HL-60/S4 (cell line): ENCODE measurements around the gene MAP4.
"Not testable (repeated sequence)": the region's sequence is repeated elsewhere in the genome, so short reads cannot be mapped to it uniquely, and the experiment has no call there.

Experiments
- in situ Hi-C: fragments of 300-500 bp; cut with MboI; formaldehyde crosslinking; loops from 2 replicates; pipeline ENCODE4 v1.14.3; 2022; ENCODE audit warnings: low sequenced_read_pairs

MAP4 gene

DNA sequence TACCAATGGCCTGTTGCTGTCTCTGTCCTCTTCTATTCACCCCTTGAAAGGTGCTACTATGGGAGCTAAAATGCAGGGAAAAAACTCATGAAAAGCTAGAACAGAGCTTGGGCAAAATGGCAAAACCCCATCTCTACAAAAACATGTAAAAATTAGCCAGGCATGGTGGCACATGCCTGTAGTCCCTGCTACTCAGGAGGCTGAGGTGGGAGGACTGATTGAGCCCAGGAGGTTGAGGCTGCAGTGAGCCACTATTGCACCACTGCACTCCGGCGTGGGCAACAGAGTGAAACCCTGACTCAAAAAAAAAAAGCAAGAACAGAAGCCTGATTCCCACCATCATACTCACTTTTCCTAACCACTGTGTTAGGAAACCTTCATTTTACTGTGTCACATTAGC is 1.9 kb downstream of the MAP4 start:
- in situ Hi-C loops: no loop called here

DNA sequence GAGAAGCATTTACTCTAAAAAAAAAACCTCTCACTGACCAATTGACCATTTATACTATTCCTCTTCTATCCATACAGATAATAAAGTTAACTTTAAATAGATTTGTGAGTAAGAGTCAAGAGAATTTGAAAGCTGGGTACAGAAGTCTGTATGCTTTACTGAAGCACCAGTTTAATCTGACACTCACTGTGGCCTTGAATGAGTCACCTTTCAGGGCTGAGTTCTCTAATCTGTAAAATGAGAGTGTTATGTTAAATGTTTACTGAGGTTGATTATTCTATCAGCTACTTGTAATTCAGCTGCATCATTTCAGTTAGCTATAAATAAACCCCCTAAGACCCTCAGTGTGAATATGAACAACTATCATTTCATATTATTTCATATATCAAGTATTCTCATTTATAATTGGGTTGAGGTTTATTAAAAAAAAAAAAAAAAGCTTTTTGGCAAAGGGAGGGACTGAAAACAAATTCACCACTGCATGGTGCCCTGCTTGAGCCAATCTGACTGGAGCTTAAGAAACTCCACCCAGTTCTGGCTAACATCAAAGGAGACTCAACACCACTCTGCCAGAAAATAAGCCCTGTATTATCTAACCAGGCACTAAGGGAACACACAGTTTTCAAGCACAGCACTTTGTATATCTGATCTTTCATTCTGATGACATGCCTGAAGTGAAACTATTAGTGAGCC is 2.8 kb downstream of the MAP4 start:
- in situ Hi-C loops: no loop called here

DNA sequence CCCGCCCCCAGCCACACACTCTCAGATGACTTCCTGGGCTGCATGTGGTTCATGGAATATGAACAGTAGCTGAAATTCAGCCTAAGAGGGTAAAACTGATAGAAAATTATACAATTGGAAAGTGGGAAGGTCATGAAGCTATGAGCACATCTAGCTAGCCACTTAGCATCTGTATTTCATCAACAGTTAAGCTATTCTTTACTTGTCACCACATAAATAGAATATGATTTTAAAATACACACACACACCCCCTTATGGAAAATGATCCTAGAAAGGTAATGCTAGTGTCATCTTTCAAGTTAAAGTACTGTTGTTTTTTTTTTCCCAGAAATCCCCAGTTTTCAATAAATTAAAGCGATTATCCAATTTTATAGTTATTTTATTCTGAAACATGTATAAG is 3.6 kb downstream of the MAP4 start:
- in situ Hi-C loops: no loop called here

DNA sequence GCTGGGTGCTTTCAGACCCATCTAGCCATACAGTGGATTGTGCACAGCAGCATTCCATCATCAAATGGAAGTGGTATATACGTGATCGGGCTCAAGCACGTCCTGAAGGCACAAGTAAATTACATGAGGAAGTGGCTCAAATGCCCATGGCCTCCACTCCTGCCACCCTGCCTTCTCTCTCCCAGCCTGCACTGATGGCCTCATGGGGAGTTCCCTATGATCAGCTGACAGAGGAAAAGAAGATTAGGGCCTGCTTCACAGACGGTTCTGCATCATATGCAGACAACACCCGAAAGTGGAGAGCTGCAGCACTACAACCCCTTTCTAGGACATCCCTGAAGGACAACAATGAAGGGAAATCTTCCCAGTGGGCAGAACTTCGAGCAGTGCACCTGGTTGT is 8.2 kb downstream of the MAP4 start:
- in situ Hi-C loops: not testable (repeated sequence)

DNA sequence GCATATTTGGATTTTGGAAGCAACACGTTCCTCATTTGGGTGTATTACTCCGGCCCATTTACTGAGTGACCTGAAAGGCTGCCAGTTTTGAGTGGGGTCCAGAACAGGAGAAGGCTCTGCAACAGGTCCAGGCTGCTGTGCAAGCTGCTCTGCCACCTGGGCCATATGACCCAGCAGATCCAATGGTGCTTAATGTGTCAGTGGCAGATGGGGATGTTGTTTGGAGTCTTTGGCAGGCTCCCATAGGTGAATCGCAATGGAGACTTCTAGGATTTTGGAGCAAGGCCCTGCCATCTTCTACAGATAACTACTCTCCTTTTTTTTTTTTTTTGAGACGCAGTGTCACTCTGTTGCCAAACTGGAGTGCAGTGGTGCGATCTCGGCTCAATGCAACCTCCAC is 8.9 kb downstream of the MAP4 start:
- in situ Hi-C loops: not testable (repeated sequence)

DNA sequence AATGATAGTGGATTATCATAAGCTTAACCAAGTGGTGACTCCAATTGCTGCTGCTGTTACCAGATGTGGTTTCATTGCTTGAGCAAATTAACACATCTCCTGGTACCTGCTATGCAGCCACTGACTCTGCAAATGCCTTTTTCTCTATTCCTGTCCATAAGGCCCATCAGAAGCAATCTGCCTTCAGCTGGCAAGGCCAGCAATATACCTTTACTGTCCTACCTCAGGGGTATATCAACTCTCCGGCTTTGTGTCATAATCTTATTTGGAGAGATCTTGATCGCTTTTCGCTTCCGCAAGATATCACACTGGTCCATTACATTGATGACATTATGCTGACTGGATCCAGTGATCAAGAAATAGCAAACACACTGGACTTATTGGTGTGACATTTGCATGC is 9.4 kb downstream of the MAP4 start:
- in situ Hi-C loops: not testable (repeated sequence)

DNA sequence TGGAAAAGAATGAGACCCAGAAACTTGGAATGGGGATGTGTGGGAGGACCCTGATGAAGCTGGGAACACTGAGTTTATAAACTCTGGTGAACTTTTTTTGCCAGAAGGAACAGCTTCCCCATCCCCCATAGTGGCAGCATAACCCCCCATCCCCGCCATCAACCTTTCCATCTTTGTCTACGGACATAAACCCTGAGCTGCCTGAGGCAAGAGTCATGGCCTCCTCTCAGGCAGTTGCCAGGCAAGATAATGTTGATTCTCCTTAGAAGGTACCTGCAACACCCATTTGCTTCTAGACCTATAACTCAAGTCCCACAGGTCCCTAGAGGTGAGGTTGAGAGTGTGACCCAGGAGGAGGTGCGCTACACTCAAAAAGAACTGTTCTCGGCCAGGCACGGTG is 11.5 kb downstream of the MAP4 start:
- in situ Hi-C loops: no loop called here

DNA sequence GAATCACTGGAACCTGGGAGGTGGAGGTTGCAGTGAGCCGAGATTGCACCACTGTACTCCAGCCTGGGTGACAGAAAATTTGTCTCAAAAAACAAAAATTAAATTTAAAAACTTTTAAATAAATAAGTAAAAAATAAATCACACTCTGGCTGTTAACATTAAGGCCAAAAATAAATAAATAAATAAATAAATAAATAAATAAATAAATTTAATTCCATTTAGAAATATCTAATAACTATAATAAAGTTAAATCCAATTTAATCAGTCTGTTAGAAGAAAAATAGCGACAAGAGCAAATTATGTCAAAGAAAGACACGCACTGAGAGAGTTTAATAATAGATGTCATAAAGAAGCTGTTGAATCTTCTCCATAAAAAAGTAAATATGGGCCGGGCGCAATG is 13.4 kb downstream of the MAP4 start:
- in situ Hi-C loops: no loop called here

DNA sequence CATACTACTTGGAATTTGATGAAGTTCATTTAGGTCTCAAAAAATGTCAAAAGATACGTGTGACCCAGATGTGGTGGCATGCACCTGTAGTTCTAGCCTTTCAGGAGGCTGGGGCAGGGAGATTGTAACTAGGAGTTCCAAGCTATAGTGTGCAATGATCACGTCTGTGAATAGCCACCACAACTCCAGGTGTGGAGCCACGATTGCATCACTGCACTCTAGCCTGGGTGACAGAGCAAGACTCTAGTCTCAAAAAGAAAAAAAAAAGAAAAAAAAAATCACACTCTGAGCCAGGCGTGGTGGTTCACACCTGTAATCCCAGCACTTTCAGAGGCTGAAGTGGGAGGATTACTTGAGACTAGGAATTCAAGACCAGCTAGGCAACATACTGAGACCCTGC is 14.2 kb downstream of the MAP4 start:
- in situ Hi-C loops: no loop called here

DNA sequence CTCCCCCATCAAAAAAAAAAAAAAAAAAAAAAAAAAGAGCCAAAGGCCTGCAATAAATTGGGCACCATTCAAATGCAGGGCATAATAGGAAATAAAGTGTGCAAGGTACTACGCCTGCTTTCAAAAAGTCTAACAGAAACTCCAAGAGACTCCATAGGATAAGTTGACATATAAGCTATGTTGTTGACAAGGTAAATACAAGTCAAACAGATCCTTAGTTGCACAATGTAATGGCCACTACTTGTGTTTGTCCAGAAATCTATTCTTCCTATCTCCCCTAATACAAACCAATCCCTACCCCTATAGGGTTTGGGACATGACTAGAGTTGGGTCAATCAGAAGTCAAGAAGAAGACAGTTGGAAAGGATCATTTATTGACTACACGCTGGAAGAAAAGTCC is 16.0 kb downstream of the MAP4 start:
- in situ Hi-C loops: no loop called here

DNA sequence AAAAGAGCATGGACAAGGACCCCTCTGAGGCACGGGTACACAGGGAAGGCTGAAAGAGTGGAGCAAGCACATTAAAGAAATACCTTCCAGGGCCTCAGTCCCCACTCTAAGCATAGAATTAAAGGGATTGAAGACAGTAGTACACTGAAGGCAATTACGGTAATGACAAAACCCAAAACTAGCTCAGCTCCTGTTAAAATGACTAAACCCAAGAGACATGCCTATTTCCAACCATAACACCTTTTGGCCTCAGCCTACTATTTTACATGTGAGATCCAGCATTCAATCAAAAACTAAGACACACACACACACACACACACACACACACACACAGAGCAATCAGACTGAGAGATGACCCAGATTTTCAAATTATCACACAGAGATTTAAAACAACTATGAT is 19.8 kb downstream of the MAP4 start:
- in situ Hi-C loops: no loop called here

DNA sequence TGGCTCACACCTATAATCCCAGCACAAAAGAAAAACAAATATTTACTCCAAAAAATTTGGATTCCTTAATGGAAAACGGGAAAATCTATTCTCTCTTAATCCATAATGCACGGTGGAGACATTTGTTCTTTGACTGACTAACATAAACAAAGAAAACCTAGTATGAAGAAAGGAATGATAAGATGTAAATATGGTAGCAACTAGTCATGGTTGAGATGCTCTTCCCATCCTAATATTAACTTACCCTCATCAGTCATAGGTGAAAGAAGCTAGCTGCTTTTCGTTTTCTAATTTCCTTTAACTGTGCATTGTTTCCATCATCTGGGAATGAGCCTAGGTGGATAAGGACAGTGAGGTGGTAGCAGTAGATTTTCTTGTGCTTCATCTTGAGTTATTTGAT is 22.0 kb downstream of the MAP4 start:
- in situ Hi-C loops: no loop called here

DNA sequence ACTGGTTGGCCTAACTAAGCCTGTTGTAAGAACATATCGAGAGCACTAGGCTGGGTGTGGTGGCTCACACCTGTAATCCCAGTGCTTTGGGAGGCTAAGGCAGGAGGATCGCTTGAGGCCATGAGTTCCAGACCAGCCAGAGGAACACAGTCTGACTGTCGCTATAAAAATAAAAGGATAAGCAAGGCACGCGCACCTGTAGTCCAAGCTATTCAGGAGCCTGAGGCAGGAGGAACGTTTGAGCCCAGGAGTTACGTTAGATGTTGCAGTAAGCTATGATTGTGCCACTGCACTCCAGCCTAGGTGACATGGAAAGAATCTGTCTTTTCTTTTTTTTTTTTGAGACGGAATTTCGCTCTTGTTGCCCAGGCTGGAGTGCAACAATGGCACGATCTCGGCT is 24.9 kb downstream of the MAP4 start:
- in situ Hi-C loops: no loop called here

DNA sequence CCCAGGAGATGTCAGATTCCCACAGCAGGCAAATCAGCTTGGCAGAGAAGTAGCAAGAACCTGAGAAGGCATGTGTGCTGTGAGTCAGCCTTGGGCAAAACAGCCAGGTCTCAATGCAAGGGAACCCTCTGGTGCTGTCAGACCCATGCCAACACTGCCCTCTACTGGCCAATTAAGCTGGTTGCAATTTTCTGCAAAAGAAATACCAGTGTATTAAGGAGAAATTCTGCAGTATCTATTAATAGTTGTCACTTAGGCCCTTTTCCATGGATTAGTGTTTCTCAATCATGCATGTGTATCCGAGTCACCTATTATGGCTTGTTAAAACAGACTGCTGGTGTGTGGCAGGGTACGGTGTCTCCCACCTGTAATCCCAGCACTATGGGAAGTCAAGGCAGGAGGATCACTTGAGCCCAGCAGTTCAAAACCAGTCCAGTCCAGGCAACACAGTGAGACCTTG is 26.2 kb downstream of the MAP4 start:
- in situ Hi-C loops: no loop called here

DNA sequence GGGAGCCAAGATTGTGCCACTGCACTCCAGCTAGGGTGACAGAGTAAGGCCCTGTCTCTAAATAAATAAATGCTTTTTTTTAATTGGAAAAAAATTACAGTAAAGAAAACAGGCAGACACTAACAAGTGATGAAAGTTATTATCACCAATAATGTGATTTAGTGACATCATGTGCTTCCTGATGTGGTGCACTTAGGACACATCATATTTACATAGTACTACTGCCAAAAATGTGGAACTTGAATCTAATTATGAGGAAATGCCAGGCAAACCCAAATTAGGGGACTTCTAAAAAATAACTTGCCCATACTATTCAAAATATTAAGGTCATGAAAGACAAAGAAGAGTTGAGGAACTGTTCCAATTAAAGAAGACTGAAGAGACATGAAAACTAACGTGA is 30.8 kb downstream of the MAP4 start:
- in situ Hi-C loops: no loop called here

DNA sequence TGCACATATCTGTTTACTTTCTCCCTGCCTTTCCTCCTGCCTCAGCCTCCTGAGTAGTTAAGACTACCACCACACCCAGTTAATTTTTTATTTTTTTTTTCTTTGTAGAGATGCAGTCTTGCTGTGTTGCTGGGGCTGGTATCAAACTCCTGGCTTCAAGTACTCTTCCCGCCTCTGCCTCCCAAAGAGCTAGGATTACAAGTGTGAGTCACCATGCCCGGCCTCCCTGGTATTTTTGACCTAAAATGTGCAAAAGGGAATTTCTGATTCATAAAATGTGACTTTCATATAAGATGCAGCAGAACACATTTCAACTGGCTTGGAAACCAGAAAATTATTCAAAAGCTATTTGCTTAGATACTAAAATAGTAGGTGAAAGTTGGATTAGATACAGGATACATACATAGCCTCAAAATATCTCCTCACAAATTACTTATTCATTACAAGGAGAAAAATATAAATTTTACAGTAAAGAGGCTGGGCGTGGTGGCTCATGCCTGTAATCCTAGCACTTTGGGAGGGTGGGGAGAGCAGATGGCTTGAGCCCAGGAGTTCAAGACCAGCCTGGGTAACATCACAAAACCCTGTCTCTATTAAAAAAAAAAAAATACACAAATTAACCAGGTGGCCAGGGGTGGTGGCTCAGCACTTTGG is 32.0 kb downstream of the MAP4 start:
- in situ Hi-C loops: no loop called here

DNA sequence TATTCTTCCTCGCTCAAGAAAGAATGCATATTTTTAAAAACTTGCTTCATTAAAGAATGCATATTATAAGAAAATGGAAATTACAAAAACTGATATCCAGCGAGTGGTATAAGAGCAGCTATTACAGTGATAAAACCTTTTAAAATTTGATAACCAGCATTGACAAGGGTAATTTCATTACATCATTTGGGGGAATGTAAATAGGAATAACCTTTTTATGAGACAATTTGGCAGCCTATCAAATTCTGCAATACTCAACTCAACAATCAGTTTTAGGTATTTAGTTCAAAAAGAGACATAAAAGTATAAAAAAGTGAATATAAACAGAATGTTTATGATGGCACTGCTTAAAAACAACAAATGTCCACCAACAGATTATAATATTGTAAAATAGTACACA is 35.4 kb downstream of the MAP4 start:
- in situ Hi-C loops: no loop called here

DNA sequence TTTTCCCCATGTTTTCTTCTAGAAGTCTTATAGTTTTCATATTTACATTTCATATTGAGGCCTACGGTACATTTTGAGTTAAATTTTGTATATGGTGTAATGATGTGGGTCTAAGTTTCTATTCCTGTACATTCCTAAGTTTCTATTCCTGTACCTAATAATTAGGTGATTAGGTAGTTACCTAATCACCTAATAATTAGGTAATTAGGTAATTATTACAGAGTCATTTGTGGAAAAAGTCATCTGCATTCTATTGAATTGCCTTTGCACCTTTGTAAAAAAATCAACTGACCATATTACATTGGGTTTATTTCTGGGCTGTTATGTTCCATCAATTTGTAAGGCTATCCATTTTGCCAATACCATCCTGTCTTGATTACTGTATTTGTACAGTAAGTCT is 37.1 kb downstream of the MAP4 start:
- in situ Hi-C loops: no loop called here

DNA sequence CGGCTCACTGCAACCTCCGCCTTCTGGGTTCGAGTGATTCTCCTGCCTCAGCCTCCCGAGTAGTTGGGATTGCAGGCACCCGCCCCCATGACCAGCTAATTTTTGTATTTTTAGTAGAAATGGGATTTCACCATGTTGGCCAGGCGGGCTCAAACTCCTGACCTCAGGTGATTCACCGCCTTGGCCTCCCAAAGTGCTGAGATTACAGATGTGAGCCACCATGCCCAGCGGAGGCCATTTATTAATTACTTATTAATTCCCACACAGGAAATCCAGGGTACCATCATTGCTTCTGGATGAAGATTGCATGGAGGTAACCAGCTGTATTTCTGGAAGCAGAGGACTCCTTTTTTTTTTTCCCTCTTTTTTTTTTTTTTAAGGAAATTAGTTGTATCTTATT is 37.8 kb downstream of the MAP4 start:
- in situ Hi-C loops: no loop called here

DNA sequence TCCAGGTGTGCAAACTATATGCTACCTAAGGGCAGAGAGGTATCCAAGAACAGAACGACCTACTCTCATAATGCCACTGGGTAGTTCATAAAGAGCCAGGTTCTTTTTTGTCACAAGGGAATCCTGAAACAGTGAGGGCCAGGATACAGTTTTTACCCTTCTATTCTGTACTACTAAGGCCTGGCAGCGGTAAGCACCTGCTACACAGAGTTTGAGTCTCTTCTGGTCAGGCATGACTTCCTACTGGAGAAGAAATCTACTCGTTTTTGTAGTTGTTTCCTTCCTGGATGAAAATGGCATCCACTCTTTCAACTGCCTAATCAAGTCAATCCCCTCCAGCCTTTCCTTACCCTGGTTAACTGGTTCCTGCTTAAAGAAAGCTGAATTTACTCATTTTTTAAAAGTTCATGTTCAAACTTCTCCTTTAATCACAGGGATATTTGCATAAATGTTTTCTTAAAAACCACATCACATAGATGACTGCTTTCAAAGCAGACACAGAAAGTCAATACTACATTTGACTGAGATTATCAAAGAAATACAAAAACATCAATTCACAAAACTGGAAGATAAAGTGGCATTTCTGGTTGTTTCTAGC is 40.0 kb downstream of the MAP4 start:
- in situ Hi-C loops: no loop called here

DNA sequence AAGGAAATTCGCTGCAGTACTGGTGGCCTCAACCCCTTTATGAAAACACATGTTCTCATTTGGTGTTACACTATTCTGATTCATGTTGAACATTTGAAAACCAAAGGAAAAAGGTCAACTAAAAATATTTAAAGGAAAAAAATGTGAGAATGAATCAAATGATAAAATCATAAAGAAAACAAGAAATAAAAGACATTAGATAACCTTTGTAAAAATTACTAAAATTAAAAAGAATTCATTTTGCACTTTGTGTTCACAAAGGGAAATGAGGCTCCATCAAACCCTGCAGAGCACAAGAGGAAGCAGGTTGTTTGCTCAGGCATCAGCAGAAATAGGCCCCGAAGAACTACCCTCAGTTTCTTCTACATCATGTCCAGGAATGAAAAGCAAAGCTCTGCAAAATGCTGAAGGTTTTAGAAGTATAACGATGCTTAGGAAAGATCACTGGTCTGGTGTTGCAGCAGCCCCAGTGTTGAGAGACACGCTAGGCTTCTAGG is 41.2 kb downstream of the MAP4 start:
- in situ Hi-C loops: no loop called here

DNA sequence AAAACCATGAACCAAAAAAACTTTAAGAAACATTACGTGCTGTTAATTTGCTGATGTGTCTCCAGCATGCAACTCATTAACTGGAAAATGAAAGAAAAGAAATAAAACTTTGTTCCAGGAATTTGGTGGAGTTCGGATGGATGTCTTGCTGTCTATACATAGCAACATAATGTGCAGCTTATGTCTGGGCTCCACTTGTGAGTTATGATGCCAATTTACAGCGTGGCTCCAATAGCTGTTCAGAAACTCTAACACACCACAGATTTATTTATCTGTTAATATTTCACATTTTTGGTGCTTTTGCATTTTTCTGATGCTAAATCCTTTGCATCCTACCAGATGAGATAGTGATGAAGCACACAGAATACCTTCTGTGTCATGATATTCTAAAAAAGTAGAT is 45.1 kb downstream of the MAP4 start:
- in situ Hi-C loops: no loop called here
